HEK293 (cell line): ENCODE data around the gene OBSCN.

Experiments
- GLI4 ChIP-seq: fragments of 450-650 bp; formaldehyde crosslinking; IDR thresholded peaks from 2 replicates; pipeline ENCODE4 v1.5.1; 2016; ENCODE audit warnings: missing biosample characterization, missing genetic modification characterization
- HOXC10 ChIP-seq: sonication (generic); formaldehyde crosslinking; IDR thresholded peaks from 2 replicates; pipeline ENCODE4 v1.8.1; 2023; ENCODE audit warnings: mild to moderate bottlenecking, missing genetic modification reagents
- PBX3 ChIP-seq: sonication (generic); formaldehyde crosslinking; IDR thresholded peaks from 2 replicates; pipeline ENCODE4 v1.8.1; 2022; ENCODE audit warnings: mild to moderate bottlenecking, moderate library complexity, missing genetic modification reagents
- PRDM6 ChIP-seq: fragments of 450-650 bp; formaldehyde crosslinking; IDR thresholded peaks from 2 replicates; pipeline ENCODE4 v1.5.1; 2017; ENCODE audit warnings: missing biosample characterization, missing genetic modification characterization
- SCRT1 ChIP-seq: fragments of 450-650 bp; formaldehyde crosslinking; IDR thresholded peaks from 2 replicates; pipeline ENCODE4 v1.5.1; 2016; ENCODE audit warnings: missing biosample characterization, missing genetic modification characterization, borderline replicate concordance
- SCRT2 ChIP-seq: fragments of 450-650 bp; formaldehyde crosslinking; IDR thresholded peaks from 2 replicates; pipeline ENCODE4 v1.5.1; 2016; ENCODE audit warnings: missing biosample characterization, missing genetic modification characterization
- SETDB1 ChIP-seq: IDR thresholded peaks from one replicate; pipeline ENCODE4 v1.6.1; 2017; ENCODE audit warnings: mild to moderate bottlenecking, low read length, moderate library complexity, mixed read lengths; ENCODE audit not compliant: insufficient read length
- SP2 ChIP-seq: fragments of 450-650 bp; formaldehyde crosslinking; IDR thresholded peaks from 2 replicates; pipeline ENCODE4 v1.5.1; 2016; ENCODE audit warnings: missing biosample characterization, missing genetic modification characterization
- ZBTB10 ChIP-seq: fragments of 450-650 bp; formaldehyde crosslinking; IDR thresholded peaks from 2 replicates; pipeline ENCODE4 v1.5.1; 2016; ENCODE audit warnings: missing biosample characterization, missing genetic modification characterization
- ZBTB8A ChIP-seq: fragments of 450-650 bp; formaldehyde crosslinking; IDR thresholded peaks from 2 replicates; pipeline ENCODE4 v1.5.1; 2016; ENCODE audit warnings: missing biosample characterization, missing genetic modification characterization
- ZNF138 ChIP-seq: fragments of 450-650 bp; formaldehyde crosslinking; IDR thresholded peaks from 2 replicates; pipeline ENCODE4 v1.5.1; 2016; ENCODE audit warnings: missing biosample characterization, missing genetic modification characterization, borderline replicate concordance
- ZNF16 ChIP-seq: fragments of 450-650 bp; formaldehyde crosslinking; IDR thresholded peaks from 2 replicates; pipeline ENCODE4 v1.5.1; 2016; ENCODE audit warnings: low read depth, missing biosample characterization, missing genetic modification characterization
- ZNF174 ChIP-seq: fragments of 450-650 bp; formaldehyde crosslinking; IDR thresholded peaks from 2 replicates; pipeline ENCODE4 v1.5.0; 2017; ENCODE audit warnings: missing biosample characterization, mild to moderate bottlenecking, missing genetic modification characterization
- ZNF18 ChIP-seq: fragments of 450-650 bp; formaldehyde crosslinking; IDR thresholded peaks from 2 replicates; pipeline ENCODE4 v1.5.1; 2016; ENCODE audit warnings: missing biosample characterization, missing genetic modification characterization
- ZNF274 ChIP-seq, 2 experiments: fragments of 200-500 bp in 1 of 2; fragments of 450-650 bp in 1 of 2; sonication (Bioruptor generic) in 1 of 2; formaldehyde crosslinking in 1 of 2; IDR thresholded peaks; 2 replicates each; pipeline versions ENCODE4 v1.5.1 to v1.6.1; 2014 to 2016; ENCODE audit warnings: borderline replicate concordance in 1 of 2, inconsistent platforms in 1 of 2, low read length in 1 of 2, missing biosample characterization in 1 of 2, missing genetic modification characterization in 1 of 2
- ZNF280C ChIP-seq: fragments of 450-650 bp; formaldehyde crosslinking; IDR thresholded peaks from 2 replicates; pipeline ENCODE4 v1.5.1; 2016; ENCODE audit warnings: missing biosample characterization, missing genetic modification characterization
- ZNF398 ChIP-seq: fragments of 450-650 bp; formaldehyde crosslinking; IDR thresholded peaks from 2 replicates; pipeline ENCODE4 v1.5.1; 2017; ENCODE audit warnings: missing biosample characterization, missing genetic modification characterization
- ZNF433 ChIP-seq: fragments of 450-650 bp; formaldehyde crosslinking; IDR thresholded peaks from 2 replicates; pipeline ENCODE4 v1.5.1; 2016; ENCODE audit warnings: missing biosample characterization, missing genetic modification characterization, low read depth
- ZNF501 ChIP-seq: fragments of 450-650 bp; formaldehyde crosslinking; IDR thresholded peaks from 2 replicates; pipeline ENCODE4 v1.5.1; 2016; ENCODE audit warnings: missing biosample characterization, missing genetic modification characterization
- ZNF521 ChIP-seq: fragments of 450-650 bp; formaldehyde crosslinking; IDR thresholded peaks from 2 replicates; pipeline ENCODE4 v1.5.1; 2017; ENCODE audit warnings: missing biosample characterization, mild to moderate bottlenecking, missing genetic modification characterization
- ZNF621 ChIP-seq: fragments of 450-650 bp; formaldehyde crosslinking; IDR thresholded peaks from 2 replicates; pipeline ENCODE4 v1.5.1; 2017; ENCODE audit warnings: missing biosample characterization, missing genetic modification characterization
- ZNF626 ChIP-seq: fragments of 450-650 bp; sonication (Bioruptor Pico); formaldehyde crosslinking; IDR thresholded peaks from 2 replicates; pipeline ENCODE4 v1.5.1; 2018; ENCODE audit warnings: missing biosample characterization, missing genetic modification characterization, inconsistent platforms
- ZNF645 ChIP-seq: fragments of 450-650 bp; formaldehyde crosslinking; IDR thresholded peaks from 2 replicates; pipeline ENCODE4; 2016; ENCODE audit warnings: missing biosample characterization, missing genetic modification characterization
- ZNF654 ChIP-seq: fragments of 450-650 bp; formaldehyde crosslinking; IDR thresholded peaks from 2 replicates; pipeline ENCODE4 v1.5.1; 2016; ENCODE audit warnings: low read depth, missing biosample characterization, missing genetic modification characterization
- ZNF701 ChIP-seq: fragments of 450-650 bp; formaldehyde crosslinking; IDR thresholded peaks from 2 replicates; pipeline ENCODE4 v1.5.1; 2016; ENCODE audit warnings: missing biosample characterization, missing genetic modification characterization
- ZNF830 ChIP-seq: fragments of 450-650 bp; IDR thresholded peaks from 2 replicates; pipeline ENCODE4 v1.5.0; 2018; ENCODE audit warnings: missing biosample characterization, missing genetic modification characterization, low read depth, mild to moderate bottlenecking, moderate library complexity
- ZNF843 ChIP-seq: fragments of 450-650 bp; formaldehyde crosslinking; IDR thresholded peaks from 2 replicates; pipeline ENCODE4 v1.5.1; 2016; ENCODE audit warnings: missing biosample characterization, missing genetic modification characterization

The OBSCN gene

GRCh38 chr1:228378873-228379460 is 171.1 kb downstream of the OBSCN start (continued):
- no peak for TF ChIP-seq ZNF645
- no peak for TF ChIP-seq ZNF274 (IDR thresholded peaks at IDR 0.05; ENCODE audit: low read length)
- no peak for TF ChIP-seq ZNF274 (tag by site-specific recombination; IDR thresholded peaks at IDR 0.05; ENCODE audit: borderline replicate concordance)
- no peak for TF ChIP-seq ZNF843 (tag by site-specific recombination)
- no peak for TF ChIP-seq SP2 (tag by site-specific recombination)
- TF ChIP-seq ZNF433 (tag by site-specific recombination): no peak
- TF ChIP-seq PBX3: no peak
- no peak for TF ChIP-seq ZNF654 (tag by site-specific recombination)
- no peak for TF ChIP-seq SETDB1
- TF ChIP-seq ZNF501 (tag by site-specific recombination): no peak
- 0 out of 2 replicates have a peak, but pooled peaks have one; percentile 25 for TF ChIP-seq ZBTB10
- no peak for TF ChIP-seq ZNF626
- no peak for TF ChIP-seq ZNF398 (tag by site-specific recombination)
- 0 out of 2 replicates have a peak, but pooled peaks have one; percentile 0 for TF ChIP-seq ZNF18 (tag by site-specific recombination)
- TF ChIP-seq ZNF830 (tag by site-specific recombination): no peak
- TF ChIP-seq ZNF280C (tag by site-specific recombination): no peak
- no peak for TF ChIP-seq ZNF521 (tag by site-specific recombination)
- TF ChIP-seq GLI4 (tag by site-specific recombination): no peak
- TF ChIP-seq PRDM6 (tag by site-specific recombination): no peak
- TF ChIP-seq HOXC10 (CRISPR knock-in tag): no peak
- peak; percentile 96 for TF ChIP-seq ZBTB8A (tag by site-specific recombination)
- TF ChIP-seq SCRT2: no peak
- no peak for TF ChIP-seq ZNF701 (tag by site-specific recombination)
- no peak for TF ChIP-seq ZNF16 (tag by site-specific recombination)
- TF ChIP-seq SCRT1 (tag by site-specific recombination): no peak
- no peak for TF ChIP-seq ZNF138 (tag by site-specific recombination)
- TF ChIP-seq ZNF174: no peak
- TF ChIP-seq ZNF621 (tag by site-specific recombination): no peak
